Measurements from ENCODE around the gene SRPK2.

DNA sequence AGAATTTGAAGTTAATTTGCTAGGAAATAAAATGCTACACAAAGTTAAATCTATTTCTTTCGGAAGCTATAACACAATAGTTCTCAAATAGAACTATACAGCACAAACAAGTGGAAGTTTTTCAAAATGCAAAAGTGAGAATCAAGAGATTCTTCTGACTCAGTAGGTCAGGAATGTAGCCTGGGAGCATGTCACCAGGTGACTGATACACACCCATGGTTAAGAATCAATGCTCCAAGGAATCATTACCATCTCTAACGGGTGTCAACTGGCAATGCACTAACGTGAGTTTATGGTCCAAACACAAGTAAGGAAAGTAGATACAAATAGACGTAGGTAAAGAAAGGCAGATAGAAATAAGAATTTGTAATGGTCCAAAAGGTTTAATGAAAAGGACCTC is 170.5 kb downstream of the SRPK2 start:
- TF ChIP-seq POLR2A (IDR thresholded peaks at IDR 0.05; ENCODE audit: low read depth, low read length): no peak
- no peak for TF ChIP-seq POLR2AphosphoS5 (IDR thresholded peaks at IDR 0.05; ENCODE audit: low read depth, low read length)
- TF ChIP-seq TAF1 (IDR thresholded peaks at IDR 0.05; ENCODE audit: low read depth, low read length): no peak
- no peak for TF ChIP-seq PAX5 (IDR thresholded peaks at IDR 0.05; ENCODE audit: insufficient read depth, low read length, severe bottlenecking)
- no peak for TF ChIP-seq POU2F2 (IDR thresholded peaks at IDR 0.05; ENCODE audit: low read depth, low read length)
- TF ChIP-seq SPI1 (IDR thresholded peaks at IDR 0.05; ENCODE audit: low read depth, low read length): no peak
